Medulla oblongata (tissue), 1 donor: Measurements from ENCODE around the gene CORO7.
A peak's percentile ranks its signal among the peaks of the same experiment; 100 is the strongest.
"Not testable (repeated sequence)": the region's sequence is repeated elsewhere in the genome, so short reads cannot be mapped to it uniquely, and the experiment has no call there.

ENCODE experiments used
- DNase-seq: peaks from one replicate; pipeline ENCODE4 v3.0.0-alpha.2; 2015; ENCODE audit errors: extremely low spot score

The CORO7 gene

GRCh38 chr16:4338125-4338582 lies 78.2 kb downstream of the CORO7 start:
- no peak for DNase-seq

- DNase-seq: no peak
These were observed 78.8 kb downstream of the CORO7 start for GRCh38 chr16:4337540-4338088.

GRCh38 chr16:4336701-4337539 lies 79.5 kb downstream of the CORO7 start:
- DNase-seq: no peak

- no peak for DNase-seq
These were observed 81.5 kb downstream of the CORO7 start for GRCh38 chr16:4334724-4335495.

GRCh38 chr16:4333714-4334113 lies 82.7 kb downstream of the CORO7 start:
- DNase-seq: not testable (repeated sequence)

GRCh38 chr16:4333308-4333638 lies 83.1 kb downstream of the CORO7 start:
- no peak for DNase-seq

- DNase-seq: no peak
These were observed 83.6 kb downstream of the CORO7 start for GRCh38 chr16:4332623-4333307.

GRCh38 chr16:4332083-4332482 lies 84.3 kb downstream of the CORO7 start:
- DNase-seq: no peak

GRCh38 chr16:4330277-4330874 lies 86.0 kb downstream of the CORO7 start:
- DNase-seq: peak; percentile 76

GRCh38 chr16:4328782-4329775 lies 87.3 kb downstream of the CORO7 start:
- no peak for DNase-seq

- peak; percentile 85 for DNase-seq
These were observed 88.2 kb downstream of the CORO7 start for GRCh38 chr16:4328046-4328781.

GRCh38 chr16:4327386-4328045 lies 88.9 kb downstream of the CORO7 start:
- no peak for DNase-seq

GRCh38 chr16:4325253-4325758 lies 91.1 kb downstream of the CORO7 start:
- no peak for DNase-seq

GRCh38 chr16:4324492-4325252 lies 91.7 kb downstream of the CORO7 start:
- no peak for DNase-seq

- DNase-seq: no peak
These were observed 92.4 kb downstream of the CORO7 start for GRCh38 chr16:4323845-4324488.

GRCh38 chr16:4323071-4323844 lies 93.1 kb downstream of the CORO7 start:
- DNase-seq: no peak
